ENCODE data around the gene LYPD6B. TPM values are rescaled to one million over a fixed set of nuclear protein-coding genes. Genes with fewer than 3 reads are reported as not detected.

LYPD6B gene
- total and polyA plus RNA-seq, 2 donors (not counting 1 experiment from before 2014, with no cell fraction given): 1.5 to 2.7 TPM

GRCh38 chr2:149115781-149116180 lies 77.3 kb downstream of the LYPD6B start:
- Histone ChIP-seq H3K9me3 (ENCODE audit: control extremely low read depth in 1 of 3, control insufficient read depth in 2 of 3, insufficient read depth in 1 of 3, low read length in 2 of 3) (peaks cover 0 to 4% (median 3%) of the 10 kb centered on the region in 3 donors), H3K4me1 (ENCODE audit: control insufficient read depth in 2 of 2, insufficient read depth in 2 of 2, low read length in 2 of 2) (no peaks in the 10 kb centered on the region), H2AFZ (ENCODE audit: insufficient read depth, low read depth, low read length, poor library complexity, severe bottlenecking) (no peak overlapping the region), H4K20me1 (ENCODE audit: control insufficient read depth, insufficient read depth, low read length, poor library complexity, severe bottlenecking) (no peaks in the 10 kb centered on the region), H3K4me3 (ENCODE audit: control extremely low read depth in 1 of 5, extremely low read depth in 1 of 5, insufficient read depth in 1 of 5, low read depth in 2 of 5, low read length in 4 of 5) (no peak overlapping the region), H3K9ac (ENCODE audit: low read length) (no peak overlapping the region), H3K4me2 (replicated peaks; ENCODE audit: low read depth, low read length, poor library complexity, severe bottlenecking) (no peak overlapping the region), H3K27me3 (replicated peaks in 1 of 4; ENCODE audit: control extremely low read depth in 1 of 4, control insufficient read depth in 3 of 4, insufficient read depth in 4 of 4, low read length in 3 of 4) (no peaks in the 10 kb centered on the region), H3K36me3 (replicated peaks in 1 of 2; ENCODE audit: control extremely low read depth in 1 of 2, control insufficient read depth in 1 of 2, extremely low read depth in 1 of 2, insufficient read depth in 2 of 2, low read length in 1 of 2) (no peaks in the 10 kb centered on the region), H3K79me2 (ENCODE audit: control insufficient read depth, insufficient read depth, low read length) (no peaks in the 10 kb centered on the region), H3K27ac (ENCODE audit: low read length in 2 of 2) (no peak overlapping the region)
- H3K9me3 Mint-ChIP-seq (ENCODE audit: insufficient read depth): no peaks in the 10 kb centered on the region
- no peak for DNase-seq
- H3K27me3 Mint-ChIP-seq: peaks cover 6% of the 10 kb centered on the region
- 86% methylated on average over 1 of the region's 5 CpGs for WGBS (ENCODE audit: insufficient coverage)
- CTCF ChIA-PET: no interaction called here
- ATAC-seq (ENCODE audit: low read depth): no peak
- no peaks in the 10 kb centered on the region for H3K4me1 Mint-ChIP-seq
- POLR2A ChIA-PET: no interaction called here
- TF ChIP-seq EZH2 (IDR thresholded peaks at IDR 0.05; ENCODE audit: borderline replicate concordance, insufficient read depth, low read depth, low read length, poor library complexity, severe bottlenecking) (no peak), CTCF (IDR thresholded peaks at IDR 0.05) (no peak)
- intact Hi-C loops (cut with micrococcal nuclease): no loop called here
- H3K4me3 Mint-ChIP-seq: no peak overlapping the region
- no peak overlapping the region for H3K27ac Mint-ChIP-seq

- H3K9ac ChIP-seq (ENCODE audit: low read length): no peak overlapping the region
- no peak overlapping the region for H3K4me3 Mint-ChIP-seq
- no peaks in the 10 kb centered on the region for H3K4me1 Mint-ChIP-seq
- TF ChIP-seq CTCF (IDR thresholded peaks at IDR 0.05) (no peak), EZH2 (IDR thresholded peaks at IDR 0.05; ENCODE audit: borderline replicate concordance, insufficient read depth, low read depth, low read length, poor library complexity, severe bottlenecking) (no peak)
- ChIA-PET POLR2A (no interaction called here), CTCF (no interaction called here)
- 96% methylated on average over 5 of the region's 6 CpGs for WGBS (ENCODE audit: insufficient coverage)
- no peaks in the 10 kb centered on the region for H3K9me3 Mint-ChIP-seq (ENCODE audit: insufficient read depth)
- no peaks in the 10 kb centered on the region for H3K79me2 ChIP-seq (ENCODE audit: control insufficient read depth, insufficient read depth, low read length)
- no peak overlapping the region for H3K4me3 ChIP-seq (ENCODE audit: control extremely low read depth in 1 of 5, extremely low read depth in 1 of 5, insufficient read depth in 1 of 5, low read depth in 2 of 5, low read length in 4 of 5)
- no peak for ATAC-seq (ENCODE audit: low read depth)
- no peak overlapping the region for H3K4me2 ChIP-seq (replicated peaks; ENCODE audit: low read depth, low read length, poor library complexity, severe bottlenecking)
- no peaks in the 10 kb centered on the region for H3K27me3 ChIP-seq (replicated peaks in 1 of 4; ENCODE audit: control extremely low read depth in 1 of 4, control insufficient read depth in 3 of 4, insufficient read depth in 4 of 4, low read length in 3 of 4)
- no peak overlapping the region for H3K27ac ChIP-seq (ENCODE audit: low read length in 2 of 2)
- intact Hi-C loops (cut with micrococcal nuclease): no loop called here
- peaks cover 12% of the 10 kb centered on the region for H3K27me3 Mint-ChIP-seq
- no peaks in the 10 kb centered on the region for H3K36me3 ChIP-seq (replicated peaks in 1 of 2; ENCODE audit: control extremely low read depth in 1 of 2, control insufficient read depth in 1 of 2, extremely low read depth in 1 of 2, insufficient read depth in 2 of 2, low read length in 1 of 2)
- no peak for DNase-seq
- H4K20me1 ChIP-seq (ENCODE audit: control insufficient read depth, insufficient read depth, low read length, poor library complexity, severe bottlenecking): no peaks in the 10 kb centered on the region
- no peak overlapping the region for H2AFZ ChIP-seq (ENCODE audit: insufficient read depth, low read depth, low read length, poor library complexity, severe bottlenecking)
- no peaks in the 10 kb centered on the region for H3K4me1 ChIP-seq (ENCODE audit: control insufficient read depth in 2 of 2, insufficient read depth in 2 of 2, low read length in 2 of 2)
- no peak overlapping the region for H3K27ac Mint-ChIP-seq
- H3K9me3 ChIP-seq (ENCODE audit: control extremely low read depth in 1 of 3, control insufficient read depth in 2 of 3, insufficient read depth in 1 of 3, low read length in 2 of 3): peaks cover 0 to 4% (median 3%) of the 10 kb centered on the region in 3 donors
These were observed 80.9 kb downstream of the LYPD6B start for GRCh38 chr2:149119368-149119767.

Data from B cell (primary cell).